Dendritic cell treated with granulocyte-macrophage colony-stimulating factor and Interleukin-4, amounts not matched to agents 40 ng/mL and 50 ng/mL, for 4 days (primary cell): ENCODE data around the gene TMEM205.

Experiments used
- H3K27ac Mint-ChIP-seq: one replicate; pipeline ENCODE4 v1.8.0; 2022; ENCODE audit warnings: mild to moderate bottlenecking, mixed read lengths
- H3K27me3 Mint-ChIP-seq: one replicate; pipeline ENCODE4 v1.8.0; 2022; ENCODE audit warnings: mild to moderate bottlenecking, mixed read lengths
- H3K36me3 Mint-ChIP-seq: one replicate; pipeline ENCODE4 v1.8.0; 2022; ENCODE audit warnings: low read depth, mixed read lengths
- H3K4me1 Mint-ChIP-seq: one replicate; pipeline ENCODE4 v1.8.0; 2022; ENCODE audit warnings: low read depth, mixed read lengths
- H3K4me3 Mint-ChIP-seq: one replicate; pipeline ENCODE4 v1.8.0; 2022; ENCODE audit warnings: mild to moderate bottlenecking, moderate library complexity, mixed read lengths
- H3K9me3 Mint-ChIP-seq: one replicate; pipeline ENCODE4 v1.8.0; 2022; ENCODE audit warnings: mixed read lengths
- intact Hi-C: fragments of 100-400 bp; cut with micrococcal nuclease; formaldehyde crosslinking; loops from one replicate; pipeline ENCODE4 v1.15.0; 2022

Gene TMEM205

GRCh38 chr19:11377756-11378155, 31.7 kb upstream of the TMEM205 start:
- intact Hi-C loops, result no loop called here
- peaks cover 41% of the 10 kb centered on the region for H3K36me3 Mint-ChIP-seq
- peaks cover 50% of the 10 kb centered on the region for H3K4me1 Mint-ChIP-seq
- no peaks in the 10 kb centered on the region for H3K9me3 Mint-ChIP-seq
- no peak overlapping the region for H3K4me3 Mint-ChIP-seq
- H3K27me3 Mint-ChIP-seq, result peaks cover 12% of the 10 kb centered on the region
- H3K27ac Mint-ChIP-seq, result no peak overlapping the region

GRCh38 chr19:11377237-11377636, 31.2 kb upstream of the TMEM205 start:
- H3K4me1 Mint-ChIP-seq, result peaks cover 46% of the 10 kb centered on the region
- H3K9me3 Mint-ChIP-seq, result no peaks in the 10 kb centered on the region
- H3K27me3 Mint-ChIP-seq, result peaks cover 7% of the 10 kb centered on the region
- H3K27ac Mint-ChIP-seq, result no peak overlapping the region
- intact Hi-C loops, result no loop called here
- H3K36me3 Mint-ChIP-seq, result peaks cover 41% of the 10 kb centered on the region
- H3K4me3 Mint-ChIP-seq, result peak overlapping the region; percentile 53

GRCh38 chr19:11375143-11375948, 29.3 kb upstream of the TMEM205 start:
- Mint-ChIP-seq H3K36me3 (peaks cover 42% of the 10 kb centered on the region), H3K9me3 (no peaks in the 10 kb centered on the region), H3K27ac (no peak overlapping the region), H3K4me1 (peaks cover 35% of the 10 kb centered on the region), H3K27me3 (no peaks in the 10 kb centered on the region), H3K4me3 (no peak overlapping the region)
- intact Hi-C loops, result loop anchor here (1.0 to 2.0 kb wide), 2 partner anchors 60 to 83 kb away; partner anchors contain the start of genes ODAD3 and PRKCSH

GRCh38 chr19:11374433-11375142, 28.5 kb upstream of the TMEM205 start, which contains the start of gene SWSAP1:
Gene SWSAP1 (plus strand): TSS chr19:11374666. CDS start chr19:11374681, 15 bp downstream.
- H3K27ac Mint-ChIP-seq, result no peak within 1 kb of the TSS

GRCh38 chr19:11373885-11374432, 27.9 kb upstream of the TMEM205 start:
- Mint-ChIP-seq H3K36me3 (peaks cover 42% of the 10 kb centered on the region), H3K4me1 (peaks cover 29% of the 10 kb centered on the region), H3K9me3 (no peaks in the 10 kb centered on the region), H3K4me3 (no peak overlapping the region), H3K27ac (no peak overlapping the region), H3K27me3 (no peaks in the 10 kb centered on the region)
- intact Hi-C loops, result loop anchor here (1.0 to 2.0 kb wide), 2 partner anchors 28 to 81 kb away; partner anchors contain the start of genes CCDC159 and TMEM205

More at GRCh38 chr19:11374433-11375142, 28.5 kb upstream of the TMEM205 start, which contains the start of gene SWSAP1:
- Mint-ChIP-seq H3K4me1 (peaks cover 29% of the 10 kb centered on the region), H3K9me3 (no peaks in the 10 kb centered on the region), H3K27me3 (no peaks in the 10 kb centered on the region), H3K4me3 (no peak within 1 kb of the TSS), H3K36me3 (peaks cover 37% of the 10 kb centered on the region)
- intact Hi-C loops, result loop anchor here (1.0 to 2.0 kb wide), 3 partner anchors 28 to 82 kb away; partner anchors contain the start of genes CCDC159, ODAD3, PRKCSH and TMEM205

GRCh38 chr19:11373166-11373884, 27.3 kb upstream of the TMEM205 start:
- no peak overlapping the region for H3K27ac Mint-ChIP-seq
- peaks cover 25% of the 10 kb centered on the region for H3K4me1 Mint-ChIP-seq
- no peaks in the 10 kb centered on the region for H3K9me3 Mint-ChIP-seq
- H3K4me3 Mint-ChIP-seq, result peak overlapping the region; percentile 7
- H3K27me3 Mint-ChIP-seq, result no peaks in the 10 kb centered on the region
- peaks cover 42% of the 10 kb centered on the region for H3K36me3 Mint-ChIP-seq
- intact Hi-C loops, result no loop called here

- no peak overlapping the region for H3K27ac Mint-ChIP-seq
- no peak overlapping the region for H3K4me3 Mint-ChIP-seq
- no peaks in the 10 kb centered on the region for H3K9me3 Mint-ChIP-seq
- H3K4me1 Mint-ChIP-seq, result peaks cover 3% of the 10 kb centered on the region
- H3K27me3 Mint-ChIP-seq, result no peaks in the 10 kb centered on the region
- H3K36me3 Mint-ChIP-seq, result peaks cover 49% of the 10 kb centered on the region
- intact Hi-C loops, result no loop called here
Measured at GRCh38 chr19:11370744-11371143, 24.7 kb upstream of the TMEM205 start.

- no peak overlapping the region for H3K4me3 Mint-ChIP-seq
- no peaks in the 10 kb centered on the region for H3K4me1 Mint-ChIP-seq
- H3K36me3 Mint-ChIP-seq, result peaks cover 72% of the 10 kb centered on the region
- no peaks in the 10 kb centered on the region for H3K27me3 Mint-ChIP-seq
- intact Hi-C loops, result no loop called here
- H3K9me3 Mint-ChIP-seq, result no peaks in the 10 kb centered on the region
- no peak overlapping the region for H3K27ac Mint-ChIP-seq
Measured at GRCh38 chr19:11367528-11367927, 21.5 kb upstream of the TMEM205 start.

GRCh38 chr19:11365557-11366117, 19.6 kb upstream of the TMEM205 start:
- intact Hi-C loops, result no loop called here
- Mint-ChIP-seq H3K36me3 (peaks cover 79% of the 10 kb centered on the region), H3K27ac (no peak overlapping the region), H3K4me3 (no peak overlapping the region), H3K4me1 (no peaks in the 10 kb centered on the region), H3K9me3 (no peaks in the 10 kb centered on the region), H3K27me3 (no peaks in the 10 kb centered on the region)

- Mint-ChIP-seq H3K4me3 (no peak overlapping the region), H3K36me3 (peaks cover 83% of the 10 kb centered on the region), H3K27me3 (no peaks in the 10 kb centered on the region), H3K4me1 (no peaks in the 10 kb centered on the region), H3K9me3 (no peaks in the 10 kb centered on the region), H3K27ac (no peak overlapping the region)
- intact Hi-C loops, result no loop called here
Measured at GRCh38 chr19:11364935-11365334, 18.9 kb upstream of the TMEM205 start.

- Mint-ChIP-seq H3K27me3 (no peaks in the 10 kb centered on the region), H3K4me3 (no peak overlapping the region), H3K4me1 (no peaks in the 10 kb centered on the region), H3K36me3 (peaks cover 85% of the 10 kb centered on the region), H3K27ac (no peak overlapping the region), H3K9me3 (no peaks in the 10 kb centered on the region)
- intact Hi-C loops, result no loop called here
Measured at GRCh38 chr19:11364296-11364904, 18.3 kb upstream of the TMEM205 start.

- Mint-ChIP-seq H3K9me3 (no peaks in the 10 kb centered on the region), H3K27ac (no peak overlapping the region), H3K27me3 (no peaks in the 10 kb centered on the region), H3K4me3 (no peak overlapping the region), H3K36me3 (peaks cover 84% of the 10 kb centered on the region), H3K4me1 (no peaks in the 10 kb centered on the region)
- intact Hi-C loops, result no loop called here
Measured at GRCh38 chr19:11363881-11364280, 17.8 kb upstream of the TMEM205 start.
